Kidney tubule cell (primary cell): ENCODE results near the gene EZR.
A peak's percentile ranks its signal among the peaks of the same experiment; 100 is the strongest.
"Not testable (repeated sequence)": the region's sequence is repeated elsewhere in the genome, so short reads cannot be mapped to it uniquely, and the experiment has no call there.

Experiments
- DNase-seq: peaks from one replicate; pipeline ENCODE4 v3.0.0-alpha.2; 2018; ENCODE audit warnings: low spot score

Gene EZR

DNA sequence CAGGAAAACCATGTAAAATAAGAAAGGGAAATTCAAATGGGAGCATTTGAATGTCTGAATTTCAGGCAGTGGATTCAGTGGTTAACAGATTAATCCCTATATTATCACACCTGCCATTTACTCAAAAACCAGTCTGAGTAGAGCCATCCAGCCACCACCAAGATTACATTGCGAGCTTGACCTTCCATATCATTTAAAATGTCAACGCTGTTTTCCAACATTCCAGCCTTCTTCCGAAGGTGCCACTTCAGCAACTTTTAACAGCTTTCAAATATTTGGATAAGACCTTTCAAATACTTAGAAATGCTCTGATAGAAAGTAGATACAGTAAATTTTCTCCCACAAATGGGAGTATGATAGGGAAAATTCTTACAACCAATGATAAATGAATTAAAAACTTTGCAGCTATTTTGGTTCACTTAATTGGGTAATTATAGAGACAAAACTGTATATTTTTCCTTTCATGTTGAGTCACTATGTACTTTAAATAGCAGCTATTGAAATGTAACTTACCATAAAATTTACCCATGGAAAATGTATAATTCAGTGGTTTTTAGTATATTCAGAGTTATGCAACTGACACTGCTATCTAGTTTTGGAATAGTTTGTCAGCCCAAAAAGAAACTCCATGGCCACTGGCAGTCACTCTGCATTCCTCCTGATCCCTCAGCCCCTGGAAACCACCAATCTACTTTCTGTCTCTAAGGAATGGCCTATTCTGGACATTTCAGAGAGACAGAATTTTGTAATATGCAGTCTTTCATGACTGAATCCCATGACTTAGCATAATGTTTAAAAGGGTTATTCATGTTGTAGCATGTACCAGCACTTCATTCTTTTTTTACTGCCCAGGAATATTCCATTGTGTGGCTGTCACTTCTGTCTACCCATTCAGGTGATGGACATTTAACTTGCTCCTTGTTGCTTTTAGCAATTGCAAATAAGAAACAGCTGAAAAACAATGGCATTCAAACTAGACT is 21.5 kb downstream of the EZR start:
- DNase-seq, result no peak

DNA sequence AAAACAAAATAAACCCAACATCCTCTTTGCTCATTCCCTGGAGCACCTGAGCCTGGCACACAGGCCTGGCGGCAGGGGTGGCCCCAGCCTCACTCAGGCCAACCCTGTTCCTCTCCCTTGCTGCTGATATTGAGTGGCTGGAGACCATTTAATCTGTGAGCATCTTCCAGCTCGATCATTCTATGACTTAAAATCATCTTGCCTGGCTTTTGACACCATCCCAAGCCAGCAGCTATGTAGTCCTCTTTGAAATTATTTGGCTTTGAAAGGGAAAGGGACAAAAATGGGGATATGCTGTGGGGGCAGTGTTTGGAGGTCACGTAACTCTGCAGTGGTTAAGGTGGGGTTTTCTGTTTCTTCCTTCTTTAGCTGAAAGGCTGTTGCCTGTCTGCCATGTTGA is 22.8 kb downstream of the EZR start:
- no peak for DNase-seq

DNA sequence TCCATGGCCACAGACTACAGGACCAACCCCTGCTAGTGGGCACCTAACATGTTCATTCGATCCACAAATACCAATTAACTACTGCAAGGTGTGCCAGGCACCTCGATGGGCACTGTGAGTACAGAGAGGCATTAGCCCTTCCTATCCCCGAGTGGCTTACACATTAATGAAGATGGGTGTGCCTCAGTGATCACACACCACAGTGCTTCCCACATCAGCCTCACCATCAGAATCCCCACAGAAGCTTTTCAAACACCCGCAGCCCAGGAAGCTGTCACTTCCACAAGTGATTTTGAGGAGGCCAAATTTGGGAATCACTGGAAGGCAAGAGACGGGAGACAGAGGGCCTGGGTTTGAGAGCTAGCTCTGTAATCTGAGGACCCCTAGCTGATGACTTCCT is 23.7 kb downstream of the EZR start:
- DNase-seq, result peak; percentile 51

DNA sequence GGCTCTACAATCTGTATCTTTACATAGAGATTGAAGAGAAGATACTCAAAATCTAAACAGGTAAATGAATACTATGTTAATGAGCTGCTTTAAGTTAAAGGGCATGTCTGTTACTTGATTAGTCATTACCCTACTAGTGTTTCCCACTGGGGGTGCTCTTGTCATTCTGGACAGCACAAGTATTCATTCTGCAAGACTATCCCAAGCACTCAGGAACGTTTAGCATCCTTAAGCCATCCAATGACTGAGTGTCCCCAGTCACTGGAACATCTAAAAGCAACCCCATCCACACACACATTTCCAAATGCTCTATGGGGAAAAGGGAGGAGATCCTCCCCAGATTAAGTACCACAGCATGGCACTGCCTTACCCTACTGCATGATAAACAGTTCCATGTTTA is 25.7 kb downstream of the EZR start:
- DNase-seq, result peak; percentile 59

DNA sequence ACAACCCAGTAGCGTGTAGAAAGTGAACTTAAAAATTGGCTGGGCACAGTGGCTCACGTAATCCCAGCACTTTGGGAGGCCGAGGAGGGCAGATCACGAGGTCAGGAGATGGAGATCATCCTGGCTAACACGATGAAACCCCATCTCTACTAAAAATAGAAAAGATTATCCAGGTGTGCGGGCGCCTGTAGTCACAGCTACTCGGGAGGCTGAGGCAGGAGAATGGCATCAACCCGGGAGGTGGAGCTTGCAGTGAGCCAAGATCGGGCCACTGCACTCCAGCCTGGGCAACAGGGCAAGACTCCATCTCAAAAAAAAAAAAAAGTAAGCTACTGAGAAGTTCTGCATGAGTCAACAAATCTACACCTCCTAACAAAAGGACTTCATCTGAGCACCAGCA is 26.7 kb downstream of the EZR start:
- DNase-seq, result not testable (repeated sequence)

DNA sequence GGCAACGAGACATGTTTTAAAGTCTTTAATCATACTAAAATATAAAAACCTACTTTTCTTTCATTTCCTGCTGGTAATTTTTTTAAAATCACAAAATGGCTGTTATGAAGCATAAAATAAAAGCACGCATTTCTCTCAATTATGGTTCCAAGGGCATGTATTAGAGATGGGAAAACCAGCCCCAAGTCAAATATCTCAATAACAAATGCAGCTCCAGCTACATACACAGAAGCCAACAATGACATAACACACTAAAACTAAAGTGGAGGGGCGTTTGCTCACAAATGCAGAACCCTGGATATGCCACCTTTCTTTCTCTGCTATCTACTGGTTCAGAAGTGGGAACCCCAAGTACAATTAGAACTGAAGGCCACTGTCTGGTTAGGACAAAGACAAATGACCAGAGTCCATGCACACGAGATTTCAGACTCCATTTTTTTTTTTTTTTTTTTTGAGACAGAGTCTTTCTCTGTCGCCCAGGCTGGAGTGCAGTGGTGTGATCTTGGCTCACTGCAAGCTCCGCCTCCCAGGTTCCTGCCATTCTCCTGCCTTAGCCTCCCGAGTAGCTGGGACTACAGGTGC is 27.8 kb downstream of the EZR start:
- DNase-seq, result no peak

DNA sequence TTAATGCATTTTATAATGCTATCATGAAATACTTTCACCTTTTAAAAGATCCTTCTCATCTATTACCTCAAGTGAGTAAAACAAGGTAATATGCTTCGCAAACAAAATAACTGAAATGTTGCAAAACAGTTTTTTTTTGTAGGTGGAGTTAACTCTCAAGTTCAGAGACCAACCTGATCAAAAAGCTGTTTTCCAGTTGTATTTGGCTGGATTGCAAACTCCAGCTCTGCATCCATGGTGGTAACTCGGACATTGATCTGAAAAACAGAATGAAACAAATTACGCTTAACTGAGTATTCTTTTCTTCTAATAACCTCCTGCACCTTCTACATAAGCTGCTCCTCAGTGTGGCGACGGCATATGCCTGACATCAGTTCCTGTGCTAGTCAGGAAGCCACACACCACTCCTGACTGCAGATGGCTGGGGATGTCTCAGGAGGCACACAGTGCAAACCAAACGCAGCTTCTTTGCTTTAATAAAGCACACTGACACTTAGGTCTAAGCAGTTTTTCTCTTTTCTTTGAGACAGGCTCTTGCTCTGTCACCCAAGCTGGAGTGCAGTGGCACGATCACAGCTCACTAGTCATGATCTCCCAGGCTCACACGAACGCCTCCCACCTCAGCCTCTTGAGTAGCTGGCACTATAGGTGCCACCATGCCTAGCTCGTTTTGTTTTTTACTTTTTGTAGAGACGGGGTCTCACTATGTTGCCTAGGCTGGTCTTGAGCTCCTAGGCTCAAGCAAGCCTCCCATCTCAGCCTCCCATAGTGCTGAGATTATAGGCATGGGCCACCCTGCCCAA is 29.9 kb downstream of the EZR start:
- no peak for DNase-seq

DNA sequence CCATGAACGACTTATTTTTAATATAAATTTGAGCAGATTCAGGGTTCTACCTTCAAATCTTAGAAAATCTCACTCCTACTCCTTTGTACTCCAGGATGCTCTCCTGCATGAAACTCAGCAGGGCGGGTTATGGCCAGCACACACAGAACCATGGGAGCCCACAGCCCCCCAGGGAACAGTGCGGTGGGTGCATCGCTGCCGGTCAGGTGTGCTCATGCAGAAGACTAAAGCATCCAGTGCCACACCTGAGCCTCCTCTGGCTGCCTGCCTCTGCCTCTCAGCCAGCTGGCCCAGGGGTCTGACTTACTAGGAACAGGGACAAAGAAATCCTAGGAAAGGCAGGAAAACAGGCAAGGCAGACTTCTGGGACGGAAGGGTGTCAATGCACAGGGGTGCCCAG is 31.8 kb downstream of the EZR start:
- DNase-seq, result no peak

DNA sequence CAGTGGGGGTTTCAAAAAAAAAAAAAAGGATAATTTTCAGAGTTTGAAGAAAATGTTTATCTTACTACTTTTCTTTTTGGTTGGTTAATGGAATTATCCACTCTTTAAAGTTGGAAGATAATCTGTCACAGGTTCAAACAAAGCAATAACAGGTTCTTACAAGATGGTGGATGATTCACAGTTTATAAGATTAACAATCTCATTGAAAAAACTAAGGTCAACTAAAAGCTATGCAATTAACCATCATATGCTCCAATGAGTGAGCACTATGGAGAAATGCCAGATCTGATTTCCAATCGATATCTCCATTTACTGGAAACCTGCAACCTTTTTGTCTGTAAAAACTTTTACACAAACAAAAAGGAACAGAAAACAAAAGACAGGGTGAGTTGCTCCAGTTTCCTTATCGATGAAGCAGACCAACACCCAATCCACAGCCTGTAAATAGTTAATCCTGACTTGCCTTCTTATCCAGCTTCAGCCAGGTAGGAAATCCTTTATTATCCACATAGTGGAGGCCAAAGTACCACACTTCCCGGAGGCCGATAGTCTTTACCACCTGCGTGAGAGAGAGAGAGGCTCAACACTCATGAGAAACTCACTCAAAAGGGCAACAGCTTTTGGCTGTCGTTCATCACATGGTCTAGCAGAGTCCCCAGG is 32.4 kb downstream of the EZR start:
- DNase-seq, result no peak

DNA sequence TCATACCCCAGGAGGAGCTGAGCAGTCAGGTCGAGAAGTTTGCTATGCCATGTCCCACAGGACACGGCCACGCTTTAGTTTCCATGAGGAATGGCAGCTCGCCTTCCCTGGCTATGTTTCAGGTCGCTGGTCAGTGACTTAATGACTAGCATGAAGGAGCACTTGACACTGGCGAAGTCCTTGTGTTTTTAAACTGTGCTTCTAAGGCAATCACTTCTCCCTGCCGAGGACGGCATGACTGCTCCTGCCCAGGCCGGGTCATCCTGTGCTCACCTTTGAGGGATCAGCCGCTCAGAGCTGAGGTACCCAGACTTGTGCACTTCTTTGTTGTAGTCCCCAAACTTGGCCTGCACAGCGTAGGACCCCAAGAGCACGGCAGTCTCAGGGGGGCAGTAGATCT is 34.1 kb downstream of the EZR start:
- DNase-seq, result peak; percentile 68

DNA sequence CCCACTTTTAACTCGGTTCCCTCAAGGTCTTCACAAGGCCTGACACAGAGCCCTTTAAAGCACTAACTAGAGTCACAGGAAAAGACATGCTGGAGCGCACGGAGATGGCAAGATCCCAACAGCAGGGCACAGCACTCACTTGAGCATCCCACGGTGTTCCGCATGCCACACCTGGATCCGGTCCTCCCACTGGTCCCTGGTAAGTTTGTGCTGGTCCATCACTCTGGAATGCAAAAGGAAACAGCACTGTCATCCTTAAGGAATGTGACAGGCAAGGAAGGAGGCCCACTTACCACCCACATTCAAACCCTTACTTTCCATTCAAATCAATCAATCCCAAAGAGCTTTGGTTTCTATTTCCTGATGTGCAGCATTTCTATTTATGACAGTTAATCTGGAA is 34.7 kb downstream of the EZR start:
- DNase-seq, result peak; percentile 97

DNA sequence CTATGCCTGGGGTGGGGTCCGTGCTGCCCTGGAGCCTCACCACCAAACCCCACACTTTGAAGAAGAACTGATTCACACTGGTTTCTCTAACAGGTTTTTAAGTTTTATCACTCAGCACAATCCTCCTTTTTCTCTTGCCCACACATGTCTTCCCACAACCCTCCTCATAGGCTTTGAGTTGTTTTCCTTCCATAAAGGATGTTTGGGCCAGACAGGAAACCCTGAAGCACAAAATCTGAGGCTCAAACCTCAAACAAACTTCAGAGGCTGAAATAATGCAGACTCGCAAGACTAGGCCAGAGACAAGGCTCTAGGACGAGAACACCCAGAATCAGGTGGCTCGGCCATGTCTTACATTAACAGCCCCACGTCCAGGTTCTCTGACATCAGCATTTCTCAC is 35.3 kb downstream of the EZR start:
- DNase-seq, result no peak

DNA sequence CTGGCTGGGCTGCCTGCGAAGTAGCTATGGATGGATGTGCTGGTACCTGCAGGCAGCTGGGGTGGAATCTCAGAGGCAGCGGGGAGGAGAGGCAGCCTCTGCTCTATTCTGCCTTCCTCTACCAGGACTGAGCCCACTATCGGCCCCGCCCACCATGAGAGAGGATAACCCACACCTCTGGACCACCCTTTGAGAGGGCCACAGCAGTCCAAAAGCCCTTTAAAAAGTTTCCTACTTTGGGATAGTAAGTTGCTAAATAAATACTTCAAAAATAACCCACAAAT is 36.1 kb downstream of the EZR start:
- DNase-seq, result no peak

DNA sequence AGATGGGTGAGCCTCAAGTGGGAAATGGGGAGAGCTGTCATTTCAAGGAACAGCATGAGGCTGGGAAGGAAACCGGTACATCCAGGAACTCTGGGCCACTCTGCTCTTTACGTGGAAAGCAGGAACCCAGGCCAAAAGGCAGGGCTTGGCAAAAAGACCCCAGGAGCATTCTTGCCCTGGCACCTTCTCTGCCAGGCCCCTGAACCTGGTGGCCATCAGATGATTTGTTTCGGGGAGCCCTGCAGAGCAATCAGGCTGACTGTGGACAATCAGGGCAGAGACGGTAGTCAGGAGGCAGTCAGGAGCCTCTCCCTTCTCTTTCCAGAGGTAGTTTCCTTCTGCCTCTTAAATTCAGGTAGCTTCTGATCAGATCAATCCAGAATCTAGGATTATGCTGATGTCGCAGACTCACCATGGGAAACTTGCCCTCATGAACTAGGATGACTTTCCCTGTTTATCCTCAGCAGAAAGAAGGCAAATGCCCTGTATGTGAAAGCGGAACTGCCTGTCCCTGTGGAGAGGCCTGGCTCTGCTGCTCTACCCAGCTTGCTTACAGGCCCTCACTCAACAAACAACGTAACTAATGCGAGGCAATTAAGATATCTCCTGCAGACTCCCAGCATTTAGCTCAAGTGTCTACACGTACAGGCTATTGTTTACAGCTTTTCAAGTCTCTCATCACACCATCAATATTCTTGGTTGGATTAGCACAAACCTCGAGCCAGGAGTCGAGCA is 36.6 kb downstream of the EZR start:
- DNase-seq, result no peak

DNA sequence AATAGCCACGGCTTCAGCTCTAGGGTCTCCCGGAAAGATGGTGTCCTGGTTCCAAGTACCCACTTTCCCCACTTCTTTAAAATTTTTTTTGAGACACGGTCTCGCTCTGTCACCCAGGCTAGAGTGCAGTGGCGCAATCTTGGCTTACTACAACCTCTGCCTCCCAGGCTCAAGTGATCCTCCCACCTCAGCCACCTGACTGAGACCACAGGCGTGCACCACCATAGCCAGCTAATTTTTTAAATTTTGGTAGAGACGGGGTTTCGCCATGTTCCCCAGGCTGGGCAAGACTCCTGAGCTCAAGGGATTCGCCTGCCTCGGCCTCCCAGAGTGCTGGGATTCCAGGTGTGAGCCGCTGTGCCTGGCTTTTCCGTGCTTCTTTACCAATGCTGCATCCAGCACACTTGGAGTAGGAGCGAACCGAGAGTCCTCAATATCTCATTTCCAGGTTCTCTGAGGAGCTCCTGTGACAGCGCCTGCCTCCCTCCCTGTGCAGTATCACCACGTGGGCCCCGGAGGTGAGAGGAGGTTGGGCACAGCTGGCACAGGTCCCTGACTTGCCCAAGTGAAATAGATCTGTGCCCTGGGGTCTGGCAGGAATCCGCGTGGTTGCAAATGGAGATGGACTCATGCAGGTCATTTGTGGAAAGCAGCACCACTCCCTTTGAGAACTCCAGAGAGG is 37.3 kb downstream of the EZR start:
- DNase-seq, result no peak

DNA sequence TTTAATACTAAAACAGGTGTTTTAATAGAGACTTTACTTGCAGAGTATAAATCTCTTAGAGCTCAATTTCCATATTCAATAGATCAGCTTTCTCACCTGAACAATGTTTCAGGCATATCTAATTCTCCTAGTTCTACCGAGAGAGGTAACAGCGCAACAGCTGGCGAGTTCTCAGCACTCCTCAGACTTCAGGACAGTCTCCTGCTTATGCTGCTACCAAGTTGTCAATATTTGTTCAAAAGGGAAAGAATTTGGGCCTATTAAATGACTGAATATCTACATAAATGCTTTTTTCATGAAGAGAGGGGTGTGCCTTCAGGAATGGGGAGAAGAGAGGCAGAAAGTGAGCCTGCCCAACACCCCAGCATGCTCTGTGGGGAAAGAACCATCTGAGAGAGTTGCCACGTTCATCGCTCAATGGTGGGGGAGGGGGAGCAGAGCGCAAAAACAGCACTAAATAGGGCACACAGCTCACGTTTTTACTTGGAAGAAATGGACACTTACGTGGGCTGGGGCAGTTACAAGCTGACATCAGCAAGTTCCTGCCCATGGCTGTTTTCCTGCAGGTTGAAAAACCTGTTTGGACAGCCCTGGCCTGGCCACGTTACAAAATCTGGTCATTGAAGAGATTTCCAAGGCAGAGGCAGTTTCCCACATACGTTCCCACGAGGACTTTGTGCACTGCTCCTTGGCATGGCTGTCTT is 38.0 kb downstream of the EZR start:
- no peak for DNase-seq

DNA sequence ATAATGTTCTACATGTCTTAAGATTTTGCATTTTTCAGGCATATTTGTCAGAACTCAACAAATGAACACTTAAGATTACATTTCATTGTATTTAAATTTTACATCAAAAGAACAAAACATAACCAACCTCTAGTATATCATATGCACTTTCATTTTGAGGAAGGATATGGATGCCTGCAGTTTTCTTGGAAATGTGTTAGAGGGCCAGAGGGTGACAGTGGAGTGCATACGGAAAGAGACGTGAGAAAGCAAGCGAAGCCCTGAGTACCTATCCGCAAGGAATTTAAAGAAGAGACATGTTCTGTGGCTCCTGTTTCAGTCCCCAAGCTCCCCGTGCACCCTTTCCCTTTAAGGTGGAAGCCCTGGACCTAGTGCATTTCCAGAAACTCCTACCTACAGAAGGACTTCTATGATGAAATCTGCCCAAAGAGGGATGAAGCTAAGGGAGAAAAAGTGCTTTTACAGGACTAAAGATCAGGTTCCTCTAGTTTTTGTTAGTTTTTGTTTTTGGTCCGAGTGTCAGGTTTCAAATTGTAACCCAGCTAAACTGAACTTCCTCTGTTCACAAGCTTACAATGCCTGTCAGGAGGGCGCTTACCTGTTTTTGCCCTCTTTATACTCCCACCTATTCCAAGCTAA is 38.8 kb downstream of the EZR start:
- DNase-seq, result no peak

DNA sequence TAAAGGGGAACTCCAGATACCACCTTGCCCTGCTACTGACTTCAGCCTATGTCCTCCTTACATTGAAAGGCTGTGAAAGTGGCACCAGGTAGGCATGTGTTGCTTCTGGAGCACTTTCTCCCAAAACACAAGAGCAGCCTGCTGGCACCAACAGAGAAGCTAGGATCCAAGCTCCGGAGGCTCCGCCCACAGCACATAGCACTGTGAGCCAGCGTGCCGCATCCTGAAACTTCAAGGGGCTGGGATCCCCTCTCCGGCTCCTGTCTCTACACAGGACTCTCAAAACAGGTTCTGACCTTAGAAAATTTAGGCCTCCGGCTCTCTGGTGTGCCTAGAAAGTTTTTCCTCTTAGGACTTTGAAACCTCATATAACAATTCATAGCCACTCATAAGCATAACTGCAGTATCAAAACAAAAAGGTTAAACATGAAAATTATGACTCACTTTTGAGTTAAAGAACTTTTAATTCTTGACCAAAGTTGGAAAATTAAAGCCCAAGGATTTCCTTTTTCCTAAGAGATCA is 41.1 kb downstream of the EZR start:
- DNase-seq, result no peak

DNA sequence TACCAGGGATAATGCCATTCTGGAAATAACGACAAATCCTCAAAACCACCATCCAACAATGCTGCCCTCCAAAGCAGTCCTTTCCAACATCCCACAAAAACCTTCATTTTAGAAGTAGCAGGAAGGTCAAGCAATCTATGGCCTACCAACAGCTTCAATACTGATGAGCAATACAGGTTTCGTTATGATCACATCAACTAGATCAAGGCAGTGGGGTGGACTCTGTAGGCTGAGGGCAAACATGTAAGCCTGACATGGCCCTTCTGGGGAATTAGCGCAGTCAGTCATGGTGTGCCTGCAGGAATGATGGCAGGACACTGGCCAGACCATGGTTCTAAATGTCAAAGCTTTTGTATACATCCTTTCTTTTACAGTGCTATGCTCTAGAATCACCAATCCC is 41.7 kb downstream of the EZR start:
- DNase-seq, result no peak

DNA sequence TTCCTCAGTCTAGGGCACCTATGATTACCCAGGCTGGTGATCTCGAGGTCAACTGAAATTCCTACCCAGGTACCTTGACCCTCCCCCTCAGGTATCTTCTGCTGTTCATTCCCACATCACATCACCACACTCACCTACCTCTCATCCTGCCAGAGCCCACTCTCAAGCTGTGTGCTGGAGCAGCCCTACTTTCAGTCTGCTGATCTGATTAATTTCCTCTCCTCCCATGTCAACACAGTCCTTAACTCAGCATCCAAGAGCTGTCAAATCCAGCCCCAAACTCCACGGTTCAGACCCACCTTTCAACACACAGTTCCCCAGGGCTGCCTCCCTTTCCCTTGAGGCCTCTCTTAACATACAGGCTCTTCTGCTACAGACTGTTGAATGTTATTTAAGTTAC is 42.4 kb downstream of the EZR start:
- DNase-seq, result no peak
